GM23248 (cell line): ENCODE measurements around the gene EIF3B.

ENCODE experiments used
- EZH2 ChIP-seq: fragments of 200-600 bp; sonication (generic); IDR thresholded peaks from 2 replicates; pipeline ENCODE4 v1.6.1; 2018; ENCODE audit warnings: antibody characterized with exemption, mild to moderate bottlenecking; ENCODE audit not compliant: insufficient read depth, poor library complexity, severe bottlenecking
- EZH2phosphoT487 ChIP-seq: fragments of 200-600 bp; sonication (generic); IDR thresholded peaks from 2 replicates; pipeline ENCODE4 v1.6.1; 2018; ENCODE audit warnings: antibody characterized with exemption, moderate library complexity, mild to moderate bottlenecking, low read depth; ENCODE audit not compliant: insufficient read depth

DNA sequence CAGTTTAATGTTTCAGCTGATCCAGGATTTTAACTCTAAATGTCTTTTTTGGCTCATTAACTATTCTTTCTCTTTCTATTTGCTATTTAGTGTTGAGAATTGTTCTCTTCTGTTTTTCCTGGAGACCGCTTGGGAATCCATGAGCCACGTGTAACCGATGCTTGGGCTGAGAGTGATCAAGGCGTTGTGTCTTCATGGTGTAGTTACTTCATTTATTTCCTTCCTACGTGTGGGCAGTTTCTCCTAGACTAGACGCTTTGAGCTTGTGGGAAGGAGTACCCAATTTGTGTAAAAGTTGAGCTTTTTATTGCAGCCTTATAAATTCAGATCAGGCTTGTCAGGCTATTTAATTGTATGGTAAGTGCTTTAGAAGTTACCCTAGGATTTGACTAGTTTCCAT is 2.9 kb downstream of the EIF3B start:
- TF ChIP-seq EZH2phosphoT487 (no peak), EZH2 (no peak)
